ENCODE data around the gene CNOT11.

DNA sequence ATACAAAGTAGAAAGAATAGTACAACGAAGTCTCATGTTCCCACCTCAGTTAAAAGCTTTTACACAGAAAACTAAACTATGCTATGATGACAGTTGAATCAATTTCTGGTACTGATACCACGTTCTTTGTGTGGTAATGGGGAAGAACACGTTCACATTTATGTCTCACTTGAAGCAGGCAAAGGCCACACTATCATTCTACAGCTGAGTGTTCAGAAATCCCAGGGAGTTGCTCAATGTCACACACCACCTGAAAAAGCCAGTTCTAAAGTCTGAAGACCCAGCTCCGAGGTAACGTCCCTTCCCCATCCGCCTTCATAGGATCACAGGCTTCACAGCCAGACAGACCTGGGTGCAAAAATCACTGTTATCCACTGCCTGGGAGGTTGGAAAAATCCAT lies 46.9 kb downstream of the CNOT11 start:
- TF ChIP-seq, protein P1, sequence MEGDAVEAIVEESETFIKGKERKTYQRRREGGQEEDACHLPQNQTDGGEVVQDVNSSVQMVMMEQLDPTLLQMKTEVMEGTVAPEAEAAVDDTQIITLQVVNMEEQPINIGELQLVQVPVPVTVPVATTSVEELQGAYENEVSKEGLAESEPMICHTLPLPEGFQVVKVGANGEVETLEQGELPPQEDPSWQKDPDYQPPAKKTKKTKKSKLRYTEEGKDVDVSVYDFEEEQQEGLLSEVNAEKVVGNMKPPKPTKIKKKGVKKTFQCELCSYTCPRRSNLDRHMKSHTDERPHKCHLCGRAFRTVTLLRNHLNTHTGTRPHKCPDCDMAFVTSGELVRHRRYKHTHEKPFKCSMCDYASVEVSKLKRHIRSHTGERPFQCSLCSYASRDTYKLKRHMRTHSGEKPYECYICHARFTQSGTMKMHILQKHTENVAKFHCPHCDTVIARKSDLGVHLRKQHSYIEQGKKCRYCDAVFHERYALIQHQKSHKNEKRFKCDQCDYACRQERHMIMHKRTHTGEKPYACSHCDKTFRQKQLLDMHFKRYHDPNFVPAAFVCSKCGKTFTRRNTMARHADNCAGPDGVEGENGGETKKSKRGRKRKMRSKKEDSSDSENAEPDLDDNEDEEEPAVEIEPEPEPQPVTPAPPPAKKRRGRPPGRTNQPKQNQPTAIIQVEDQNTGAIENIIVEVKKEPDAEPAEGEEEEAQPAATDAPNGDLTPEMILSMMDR (conservative IDR thresholded peaks at IDR 0.05 in 1 of 2, IDR thresholded peaks at IDR 0.05 in 1 of 2; ENCODE audit: extremely low read depth in 1 of 2, insufficient read depth in 1 of 2, low read depth in 1 of 2, low read length in 2 of 2) = no peak
- no peak for TF ChIP-seq EZH2 (IDR thresholded peaks at IDR 0.05; ENCODE audit: borderline replicate concordance, low read length)
